ENCODE data around the gene OR8D2.

DNA sequence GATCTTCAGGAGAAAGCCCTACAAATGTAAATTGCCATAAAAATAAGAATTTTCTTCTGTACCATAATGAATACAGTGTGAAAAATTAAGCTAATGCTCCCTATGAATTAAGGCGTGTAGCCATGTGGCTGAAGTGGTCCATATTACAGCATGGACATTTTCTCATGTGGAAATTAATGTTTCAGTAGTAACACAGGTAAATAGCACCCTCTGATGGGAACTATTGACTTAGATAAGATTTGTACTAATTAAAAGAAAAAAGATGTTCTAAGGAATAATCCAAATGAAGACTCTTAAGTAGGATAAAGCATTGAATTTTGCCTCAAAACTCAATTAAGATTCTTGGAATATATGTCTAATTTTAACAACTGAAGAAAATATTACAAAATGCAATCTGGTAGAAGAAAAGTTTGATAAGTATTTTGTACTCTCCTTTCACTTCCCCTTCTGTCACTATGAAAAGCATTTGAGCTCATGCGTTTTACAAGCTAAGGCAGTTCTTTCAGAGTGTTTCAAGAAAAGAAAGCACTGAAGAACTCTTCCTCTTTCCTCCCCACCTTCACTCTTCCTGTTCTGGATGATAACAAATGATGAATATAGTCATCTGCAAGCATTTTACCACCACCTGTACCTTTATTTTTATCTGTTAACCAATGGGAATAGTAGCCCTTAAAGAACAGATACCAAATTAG, 9.9 kb upstream of the OR8D2 start:
- TF ChIP-seq, protein P1, sequence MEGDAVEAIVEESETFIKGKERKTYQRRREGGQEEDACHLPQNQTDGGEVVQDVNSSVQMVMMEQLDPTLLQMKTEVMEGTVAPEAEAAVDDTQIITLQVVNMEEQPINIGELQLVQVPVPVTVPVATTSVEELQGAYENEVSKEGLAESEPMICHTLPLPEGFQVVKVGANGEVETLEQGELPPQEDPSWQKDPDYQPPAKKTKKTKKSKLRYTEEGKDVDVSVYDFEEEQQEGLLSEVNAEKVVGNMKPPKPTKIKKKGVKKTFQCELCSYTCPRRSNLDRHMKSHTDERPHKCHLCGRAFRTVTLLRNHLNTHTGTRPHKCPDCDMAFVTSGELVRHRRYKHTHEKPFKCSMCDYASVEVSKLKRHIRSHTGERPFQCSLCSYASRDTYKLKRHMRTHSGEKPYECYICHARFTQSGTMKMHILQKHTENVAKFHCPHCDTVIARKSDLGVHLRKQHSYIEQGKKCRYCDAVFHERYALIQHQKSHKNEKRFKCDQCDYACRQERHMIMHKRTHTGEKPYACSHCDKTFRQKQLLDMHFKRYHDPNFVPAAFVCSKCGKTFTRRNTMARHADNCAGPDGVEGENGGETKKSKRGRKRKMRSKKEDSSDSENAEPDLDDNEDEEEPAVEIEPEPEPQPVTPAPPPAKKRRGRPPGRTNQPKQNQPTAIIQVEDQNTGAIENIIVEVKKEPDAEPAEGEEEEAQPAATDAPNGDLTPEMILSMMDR (IDR thresholded peaks at IDR 0.05) = no peak
- TF ChIP-seq POLR2A (IDR thresholded peaks at IDR 0.05) (no peak), EP300 (IDR thresholded peaks at IDR 0.05) (no peak)
